Gastrocnemius medialis (tissue), 4 donors: ENCODE measurements around the gene MYO9B.

Experiments used
- POLR2A ChIP-seq, 2 donors: fragments of 450-650 bp; IDR thresholded peaks; one replicate each; pipeline ENCODE4 v1.6.1; 2017; ENCODE audit warnings: antibody characterized with exemption in 2 of 2, mild to moderate bottlenecking in 2 of 2, moderate library complexity in 2 of 2
- TF ChIP-seq, protein P1 (sequence below), 5 experiments: fragments of 450-650 bp in 3 of 5; fragments of 200-600 bp in 2 of 5; sonication (generic) in 2 of 5; IDR thresholded peaks in 4 of 5; conservative IDR thresholded peaks in 1 of 5; 1 replicate in 4 of 5; 2 replicates in 1 of 5; pipeline ENCODE4 v1.5.1; 2016 to 2019; ENCODE audit warnings: antibody characterized with exemption in 5 of 5, mild to moderate bottlenecking in 3 of 5, moderate library complexity in 3 of 5

DNA sequence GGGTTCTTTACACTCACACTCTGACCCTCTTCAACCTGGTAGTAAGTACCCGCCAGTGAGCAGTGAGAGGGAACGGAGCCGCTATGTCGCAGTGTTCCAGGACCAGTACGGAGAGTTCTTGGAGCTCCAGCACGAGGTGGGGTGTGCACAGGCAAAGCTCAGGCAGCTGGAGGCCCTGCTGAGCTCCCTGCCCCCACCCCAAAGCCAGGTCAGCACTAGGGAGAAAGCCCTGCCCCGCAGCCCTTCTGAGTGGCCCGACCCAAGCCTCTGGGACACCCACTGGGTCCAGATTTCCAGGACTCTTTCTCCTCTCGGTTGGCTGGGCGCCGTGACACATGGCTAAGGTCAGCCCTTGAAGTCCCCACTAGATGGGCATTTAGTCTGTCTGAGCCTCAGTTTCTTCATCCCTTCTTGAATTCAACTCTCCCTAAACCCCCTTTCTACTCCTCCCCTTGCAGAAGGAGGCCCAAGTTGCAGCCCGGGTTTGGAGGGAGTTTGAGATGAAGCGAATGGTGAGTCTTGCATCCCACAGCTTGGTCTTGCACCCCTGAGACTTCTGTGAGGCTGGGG is 152.3 kb downstream of the MYO9B start:
- TF ChIP-seq, protein P1, sequence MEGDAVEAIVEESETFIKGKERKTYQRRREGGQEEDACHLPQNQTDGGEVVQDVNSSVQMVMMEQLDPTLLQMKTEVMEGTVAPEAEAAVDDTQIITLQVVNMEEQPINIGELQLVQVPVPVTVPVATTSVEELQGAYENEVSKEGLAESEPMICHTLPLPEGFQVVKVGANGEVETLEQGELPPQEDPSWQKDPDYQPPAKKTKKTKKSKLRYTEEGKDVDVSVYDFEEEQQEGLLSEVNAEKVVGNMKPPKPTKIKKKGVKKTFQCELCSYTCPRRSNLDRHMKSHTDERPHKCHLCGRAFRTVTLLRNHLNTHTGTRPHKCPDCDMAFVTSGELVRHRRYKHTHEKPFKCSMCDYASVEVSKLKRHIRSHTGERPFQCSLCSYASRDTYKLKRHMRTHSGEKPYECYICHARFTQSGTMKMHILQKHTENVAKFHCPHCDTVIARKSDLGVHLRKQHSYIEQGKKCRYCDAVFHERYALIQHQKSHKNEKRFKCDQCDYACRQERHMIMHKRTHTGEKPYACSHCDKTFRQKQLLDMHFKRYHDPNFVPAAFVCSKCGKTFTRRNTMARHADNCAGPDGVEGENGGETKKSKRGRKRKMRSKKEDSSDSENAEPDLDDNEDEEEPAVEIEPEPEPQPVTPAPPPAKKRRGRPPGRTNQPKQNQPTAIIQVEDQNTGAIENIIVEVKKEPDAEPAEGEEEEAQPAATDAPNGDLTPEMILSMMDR (IDR thresholded peaks at IDR 0.05 in 4 of 5, conservative IDR thresholded peaks at IDR 0.05 in 1 of 5), result no peak
- TF ChIP-seq POLR2A (IDR thresholded peaks at IDR 0.05), result no peak
